Ascending aorta (tissue), 2 donors: ENCODE measurements around the gene NEUROD1. TPM values are rescaled to one million over a fixed set of nuclear protein-coding genes. Genes with fewer than 3 reads are reported as not detected.

Experiments
- DNase-seq, 2 donors: peaks; one replicate each; pipeline ENCODE4 v3.0.0-alpha.2; 2019; ENCODE audit warnings: low spot score in 2 of 2
- H3K27ac ChIP-seq, 2 donors: fragments of 200-600 bp; sonication (generic); one replicate each; pipeline ENCODE4 v1.5.1; 2016 to 2017; ENCODE audit warnings: mild to moderate bottlenecking in 1 of 2
- H3K27me3 ChIP-seq: fragments of 200-600 bp; sonication (generic); one replicate; pipeline ENCODE4 v1.5.1; 2017
- H3K36me3 ChIP-seq, 2 donors: fragments of 200-600 bp; sonication (generic); one replicate each; pipeline ENCODE4 v1.5.1; 2016
- H3K4me1 ChIP-seq, 2 donors: fragments of 200-600 bp; sonication (generic); one replicate each; pipeline ENCODE4 v1.5.1; 2016 to 2017; ENCODE audit warnings: mild to moderate bottlenecking in 1 of 2
- H3K4me3 ChIP-seq, 2 donors: fragments of 200-600 bp; sonication (generic); one replicate each; pipeline ENCODE4 v1.5.1; 2016 to 2017; ENCODE audit warnings: mild to moderate bottlenecking in 1 of 2
- H3K9me3 ChIP-seq, 2 donors: fragments of 200-600 bp; sonication (generic); one replicate each; pipeline ENCODE4 v1.5.1; 2016
- CTCF ChIP-seq, 3 experiments: fragments of 200-600 bp in 2 of 3; fragments of 450-650 bp in 1 of 3; sonication (generic) in 2 of 3; IDR thresholded peaks; one replicate each; pipeline ENCODE4 v1.5.1; 2016 to 2019; ENCODE audit warnings: antibody characterized with exemption in 3 of 3, mild to moderate bottlenecking in 1 of 3, moderate library complexity in 1 of 3
- intact Hi-C: fragments of 100-400 bp; cut with DNase I; formaldehyde crosslinking; loops from one replicate; pipeline ENCODE4 v1.15.1; 2023
- total RNA-seq: library from RNA; depleted of rRNA; stranded (reverse); fragments of >200 nt; gene quantifications from one replicate; pipeline ENCODE4 v1.1.0, GENCODE V29; 2016

Gene NEUROD1
- total RNA-seq, 1 donor from 2014 or later, result not detected

GRCh38 chr2:181642086-181642485, 38.2 kb downstream of the NEUROD1 start:
- Histone ChIP-seq H3K4me1 (no peaks in the 10 kb centered on the region), H3K9me3 (no peaks in the 10 kb centered on the region), H3K27me3 (no peaks in the 10 kb centered on the region), H3K36me3 (no peaks in the 10 kb centered on the region), H3K4me3 (no peak overlapping the region), H3K27ac (no peak overlapping the region)
- intact Hi-C loops, result no loop called here
- DNase-seq, result no peak
- no peak for TF ChIP-seq CTCF (IDR thresholded peaks at IDR 0.05)

- Histone ChIP-seq H3K36me3 (no peaks in the 10 kb centered on the region), H3K4me3 (no peak overlapping the region), H3K27ac (no peak overlapping the region), H3K9me3 (no peaks in the 10 kb centered on the region), H3K4me1 (no peaks in the 10 kb centered on the region), H3K27me3 (no peaks in the 10 kb centered on the region)
- no peak for TF ChIP-seq CTCF (IDR thresholded peaks at IDR 0.05)
- intact Hi-C loops, result no loop called here
- DNase-seq, result no peak
Observed at GRCh38 chr2:181639686-181640085, 40.6 kb downstream of the NEUROD1 start.

GRCh38 chr2:181632733-181633401, 47.5 kb downstream of the NEUROD1 start:
- no peak overlapping the region for H3K4me3 ChIP-seq
- no peak overlapping the region for H3K27ac ChIP-seq
- no peaks in the 10 kb centered on the region for H3K36me3 ChIP-seq
- H3K27me3 ChIP-seq, result no peaks in the 10 kb centered on the region
- DNase-seq, result no peak
- intact Hi-C loops, result no loop called here
- no peaks in the 10 kb centered on the region for H3K4me1 ChIP-seq
- no peaks in the 10 kb centered on the region for H3K9me3 ChIP-seq
- no peak for TF ChIP-seq CTCF (IDR thresholded peaks at IDR 0.05)

- no peaks in the 10 kb centered on the region for H3K36me3 ChIP-seq
- H3K9me3 ChIP-seq, result no peaks in the 10 kb centered on the region
- no peak overlapping the region for H3K4me3 ChIP-seq
- no peaks in the 10 kb centered on the region for H3K27me3 ChIP-seq
- DNase-seq, result no peak
- intact Hi-C loops, result no loop called here
- no peak for TF ChIP-seq CTCF (IDR thresholded peaks at IDR 0.05)
- H3K27ac ChIP-seq, result no peak overlapping the region
- no peaks in the 10 kb centered on the region for H3K4me1 ChIP-seq
Observed at GRCh38 chr2:181628590-181629585, 51.4 kb downstream of the NEUROD1 start.

- H3K27me3 ChIP-seq, result no peaks in the 10 kb centered on the region
- DNase-seq, result no peak
- no peak for TF ChIP-seq CTCF (IDR thresholded peaks at IDR 0.05)
- no peaks in the 10 kb centered on the region for H3K4me1 ChIP-seq
- no peaks in the 10 kb centered on the region for H3K36me3 ChIP-seq
- no peak overlapping the region for H3K27ac ChIP-seq
- no peaks in the 10 kb centered on the region for H3K9me3 ChIP-seq
- no peak overlapping the region for H3K4me3 ChIP-seq
- intact Hi-C loops, result no loop called here
Observed at GRCh38 chr2:181627545-181627944, 52.8 kb downstream of the NEUROD1 start.
